ENCODE measurements around the gene ATN1. TPM values are rescaled to one million over a fixed set of nuclear protein-coding genes. Genes with fewer than 3 reads are reported as not detected.
A peak's percentile ranks its signal among the peaks of the same experiment; 100 is the strongest.
"Not testable (repeated sequence)": the region's sequence is repeated elsewhere in the genome, so short reads cannot be mapped to it uniquely, and the experiment has no call there.

ATN1 gene
- total RNA-seq, 1 donor from 2014 or later = 149 TPM

DNA sequence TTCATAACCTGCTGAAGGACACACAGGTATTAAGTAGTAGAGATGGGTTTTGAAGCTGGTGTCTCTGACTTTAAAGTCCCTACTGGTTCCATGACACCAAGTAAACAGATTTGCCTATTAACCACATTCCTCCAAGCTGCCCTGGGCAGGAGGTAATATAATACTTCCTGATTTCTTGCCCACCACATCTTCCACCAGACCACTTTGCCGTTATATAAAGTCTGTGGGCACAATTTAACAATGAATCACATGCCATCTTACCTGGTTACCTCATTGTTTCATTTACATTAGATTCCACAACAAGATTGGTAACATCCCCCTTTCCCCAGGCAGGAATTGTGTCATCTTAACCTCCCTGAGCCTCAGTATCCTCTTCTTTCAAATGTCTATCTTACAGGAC, 24.0 kb upstream of the ATN1 start:
- no peaks in the 10 kb centered on the region for H3K27me3 ChIP-seq
- intact Hi-C loops (cut with DNase I) = no loop called here
- H3K36me3 ChIP-seq = no peaks in the 10 kb centered on the region
- no peak overlapping the region for H3K27ac ChIP-seq
- ATAC-seq = no peak
- no peak for DNase-seq
- H3K9me3 ChIP-seq = no peaks in the 10 kb centered on the region
- H3K4me1 ChIP-seq = peaks cover 13% of the 10 kb centered on the region
- TF ChIP-seq, protein P1, sequence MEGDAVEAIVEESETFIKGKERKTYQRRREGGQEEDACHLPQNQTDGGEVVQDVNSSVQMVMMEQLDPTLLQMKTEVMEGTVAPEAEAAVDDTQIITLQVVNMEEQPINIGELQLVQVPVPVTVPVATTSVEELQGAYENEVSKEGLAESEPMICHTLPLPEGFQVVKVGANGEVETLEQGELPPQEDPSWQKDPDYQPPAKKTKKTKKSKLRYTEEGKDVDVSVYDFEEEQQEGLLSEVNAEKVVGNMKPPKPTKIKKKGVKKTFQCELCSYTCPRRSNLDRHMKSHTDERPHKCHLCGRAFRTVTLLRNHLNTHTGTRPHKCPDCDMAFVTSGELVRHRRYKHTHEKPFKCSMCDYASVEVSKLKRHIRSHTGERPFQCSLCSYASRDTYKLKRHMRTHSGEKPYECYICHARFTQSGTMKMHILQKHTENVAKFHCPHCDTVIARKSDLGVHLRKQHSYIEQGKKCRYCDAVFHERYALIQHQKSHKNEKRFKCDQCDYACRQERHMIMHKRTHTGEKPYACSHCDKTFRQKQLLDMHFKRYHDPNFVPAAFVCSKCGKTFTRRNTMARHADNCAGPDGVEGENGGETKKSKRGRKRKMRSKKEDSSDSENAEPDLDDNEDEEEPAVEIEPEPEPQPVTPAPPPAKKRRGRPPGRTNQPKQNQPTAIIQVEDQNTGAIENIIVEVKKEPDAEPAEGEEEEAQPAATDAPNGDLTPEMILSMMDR (IDR thresholded peaks at IDR 0.05) = no peak
- no peak overlapping the region for H3K4me3 ChIP-seq

DNA sequence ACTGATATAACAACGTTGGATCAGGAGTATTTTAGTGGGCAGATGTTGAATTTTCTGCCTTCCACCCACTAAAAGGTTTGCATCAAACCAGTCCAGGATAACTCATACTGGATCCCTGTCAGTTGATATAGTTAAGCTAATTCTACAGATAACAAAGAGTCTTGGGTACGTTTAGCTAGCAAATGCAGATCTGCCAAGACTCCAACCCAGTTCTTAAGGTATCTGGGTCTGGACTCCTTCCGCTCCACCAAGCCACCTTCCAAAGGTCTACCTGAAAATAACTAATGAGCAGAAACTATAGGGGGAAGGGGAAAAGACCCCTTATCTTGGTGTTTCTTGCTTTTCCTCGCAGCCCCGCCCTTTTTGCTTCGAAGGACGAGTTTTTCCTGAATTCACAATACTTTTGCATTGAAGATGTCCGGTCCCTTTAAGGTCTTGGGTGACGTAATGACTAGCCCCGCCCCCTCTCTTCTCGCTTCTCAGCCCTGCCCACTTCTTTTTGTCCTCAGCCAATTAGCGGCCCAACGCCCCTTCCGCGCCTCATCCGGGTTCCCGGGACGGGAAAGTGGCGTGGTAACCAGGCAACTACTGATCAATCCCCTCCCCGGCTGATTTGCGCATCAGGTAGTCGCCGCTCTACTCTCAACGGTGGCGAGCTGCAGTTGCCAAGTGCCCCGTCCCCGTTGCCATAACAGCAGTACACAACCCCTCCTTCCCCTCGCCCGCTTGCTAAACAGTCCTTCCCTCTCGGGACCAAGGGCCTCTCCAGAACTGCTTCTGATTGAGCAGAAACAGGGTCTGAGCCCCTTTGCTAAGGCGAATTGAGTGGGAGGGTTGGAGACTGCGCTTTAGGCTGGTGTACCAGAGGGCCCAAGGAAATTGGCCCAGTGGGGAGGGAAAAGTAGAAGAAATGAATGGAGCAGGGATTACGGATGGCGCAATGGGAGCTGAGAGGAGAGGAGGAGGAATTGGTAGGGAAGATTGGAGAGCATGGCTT, 23.2 kb upstream of the ATN1 start, which contains the start of gene LRRC23:
Gene LRRC23, plus strand, starts transcription at position 543 of the 997 bp plus-strand sequence. CDS start 812 bp downstream, outside the sequence.
- peak within 1 kb of the TSS; percentile 83 for H3K27ac ChIP-seq
- TF ChIP-seq, protein P1 (IDR thresholded peaks at IDR 0.05) = no peak
- intact Hi-C loops (cut with DNase I) = no loop called here
- no peaks in the 10 kb centered on the region for H3K27me3 ChIP-seq
- H3K4me3 ChIP-seq = peak within 1 kb of the TSS; percentile 63
- peak; percentile 96 for ATAC-seq
- DNase-seq = peak; percentile 97
- H3K4me1 ChIP-seq = peaks cover 9% of the 10 kb centered on the region
- H3K9me3 ChIP-seq = no peaks in the 10 kb centered on the region
- no peaks in the 10 kb centered on the region for H3K36me3 ChIP-seq

DNA sequence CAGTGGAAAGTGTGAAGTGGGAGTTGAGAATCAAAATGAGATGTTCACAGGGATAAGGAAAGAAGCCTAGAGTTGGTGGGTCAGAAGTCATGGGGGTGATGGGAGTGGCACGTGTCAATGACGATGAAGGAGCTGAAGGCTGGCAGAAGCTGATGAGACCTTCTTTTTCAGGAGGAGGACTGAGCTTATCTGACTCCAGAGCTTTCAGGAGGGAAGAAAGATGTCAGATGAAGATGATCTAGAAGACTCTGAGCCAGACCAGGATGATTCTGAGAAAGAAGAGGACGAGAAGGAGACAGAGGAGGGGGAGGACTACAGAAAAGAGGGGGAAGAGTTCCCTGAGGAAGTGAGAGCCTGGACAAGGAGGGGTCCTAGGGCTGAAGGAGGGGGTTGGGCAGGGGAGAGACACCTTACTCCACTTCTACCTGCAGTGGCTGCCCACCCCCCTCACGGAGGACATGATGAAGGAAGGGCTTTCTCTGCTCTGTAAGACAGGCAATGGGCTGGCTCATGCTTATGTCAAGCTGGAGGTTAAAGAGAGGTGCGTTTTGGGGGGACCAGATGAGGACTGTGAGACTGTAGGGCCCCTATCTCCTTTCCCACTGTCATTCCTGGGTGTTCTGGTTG, 22.2 kb upstream of the ATN1 start:
- H3K27me3 ChIP-seq = no peaks in the 10 kb centered on the region
- DNase-seq (no peak), ATAC-seq (no peak)
- intact Hi-C loops (cut with DNase I) = no loop called here
- peak overlapping the region; percentile 83 for H3K27ac ChIP-seq
- peaks cover 4% of the 10 kb centered on the region for H3K4me1 ChIP-seq
- H3K36me3 ChIP-seq = no peaks in the 10 kb centered on the region
- TF ChIP-seq, protein P1 (IDR thresholded peaks at IDR 0.05) = no peak
- peak overlapping the region; percentile 63 for H3K4me3 ChIP-seq
- H3K9me3 ChIP-seq = no peaks in the 10 kb centered on the region

DNA sequence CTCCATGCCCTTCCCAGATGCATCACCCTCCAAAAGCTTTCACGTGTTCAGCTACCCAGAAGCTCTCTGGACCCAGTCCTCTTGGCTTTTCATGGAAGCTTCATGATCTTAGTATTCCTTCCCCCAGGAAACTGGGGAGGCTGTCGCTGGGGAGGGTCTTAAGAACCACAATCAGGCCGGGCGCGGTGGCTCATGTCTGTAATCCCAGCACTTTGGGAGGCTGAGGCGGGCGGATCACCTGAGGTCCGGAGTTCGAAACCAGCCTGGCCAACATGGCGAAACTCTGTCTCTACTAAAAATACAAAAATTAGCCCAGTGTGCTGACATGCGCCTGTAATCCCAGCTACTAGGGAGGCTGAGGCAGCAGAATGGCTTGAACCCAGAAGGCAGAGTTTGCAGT, 19.6 kb upstream of the ATN1 start:
- H3K9me3 ChIP-seq; ATAC-seq; H3K4me3 ChIP-seq; H3K4me1 ChIP-seq; intact Hi-C loops (cut with DNase I); H3K36me3 ChIP-seq; H3K27me3 ChIP-seq; DNase-seq; H3K27ac ChIP-seq: not testable (repeated sequence)

DNA sequence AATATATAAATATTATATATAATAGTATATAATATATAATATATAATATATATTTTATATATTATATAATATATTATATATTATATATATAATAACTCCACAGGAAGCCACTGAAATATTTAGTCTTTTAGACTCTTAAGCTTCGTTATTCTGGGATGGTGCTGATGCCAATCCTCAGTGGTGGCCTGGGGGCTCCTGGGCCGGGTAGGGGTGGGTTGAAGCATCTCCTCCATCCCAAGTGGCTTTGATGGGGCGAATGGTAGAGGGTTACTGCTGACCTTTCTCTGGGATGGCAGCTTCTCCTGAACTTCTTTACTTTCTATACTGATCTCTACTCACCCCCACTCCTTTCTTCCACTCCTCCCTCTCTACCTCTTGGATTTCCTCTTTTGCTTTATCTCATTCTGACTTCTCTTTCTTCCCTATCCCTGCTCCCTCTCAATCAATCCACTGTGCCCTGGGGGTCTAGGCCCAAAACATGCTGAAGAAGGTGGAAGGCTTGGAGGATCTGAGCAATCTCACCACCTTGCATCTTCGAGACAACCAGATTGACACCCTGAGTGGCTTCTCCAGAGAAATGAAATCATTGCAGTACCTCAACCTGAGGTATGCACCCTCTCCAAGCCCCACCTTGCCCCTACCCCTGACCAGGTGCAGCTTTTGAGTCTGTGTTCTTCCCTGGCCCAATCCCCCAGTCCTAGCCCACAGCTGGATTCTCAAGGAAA, 18.2 kb upstream of the ATN1 start:
- H3K4me1 ChIP-seq = peaks cover 11% of the 10 kb centered on the region
- H3K27ac ChIP-seq = no peak overlapping the region
- intact Hi-C loops (cut with DNase I) = no loop called here
- TF ChIP-seq, protein P1 (IDR thresholded peaks at IDR 0.05) = no peak
- H3K4me3 ChIP-seq = no peak overlapping the region
- DNase-seq = no peak
- H3K36me3 ChIP-seq = no peaks in the 10 kb centered on the region
- no peak for ATAC-seq
- H3K9me3 ChIP-seq = no peaks in the 10 kb centered on the region
- H3K27me3 ChIP-seq = no peaks in the 10 kb centered on the region
